Spleen (tissue), 11 donors: ENCODE data around the gene LSS. TPM values are rescaled to one million over a fixed set of nuclear protein-coding genes. Genes with fewer than 3 reads are reported as not detected.

ENCODE experiments used
- DNase-seq: peaks from one replicate; pipeline ENCODE4 v3.0.0-alpha.2; 2020
- H3K27ac ChIP-seq, 8 donors: fragments of 200-600 bp; sonication (generic) in 7 of 8; 1 replicate in 4 of 8; 2 replicates in 4 of 8; pipeline versions ENCODE4 v1.5.0 to v1.8.0; 2016 to 2021; ENCODE audit warnings: inconsistent platforms in 4 of 8, mild to moderate bottlenecking in 4 of 8, moderate library complexity in 1 of 8
- H3K27me3 ChIP-seq, 7 donors: fragments of 200-600 bp; sonication (generic) in 6 of 7; replicated peaks in 1 of 7; 1 replicate in 4 of 7; 2 replicates in 3 of 7; pipeline versions ENCODE4 v1.5.0 to v1.8.0; 2016 to 2021; ENCODE audit warnings: inconsistent platforms in 3 of 7, mild to moderate bottlenecking in 1 of 7
- H3K36me3 ChIP-seq, 6 donors: fragments of 200-600 bp; sonication (generic) in 5 of 6; 1 replicate in 4 of 6; 2 replicates in 2 of 6; pipeline versions ENCODE4 v1.5.0 to v1.8.0; 2016 to 2021; ENCODE audit warnings: inconsistent platforms in 2 of 6
- H3K4me1 ChIP-seq, 6 donors: fragments of 200-600 bp; sonication (generic) in 5 of 6; 1 replicate in 3 of 6; 2 replicates in 3 of 6; pipeline versions ENCODE4 v1.5.0 to v1.8.0; 2016 to 2021; ENCODE audit warnings: inconsistent platforms in 3 of 6
- H3K4me3 ChIP-seq, 8 donors: fragments of 200-600 bp; sonication (generic) in 7 of 8; 1 replicate in 4 of 8; 2 replicates in 4 of 8; pipeline versions ENCODE4 v1.5.0 to v1.8.0; 2016 to 2021; ENCODE audit warnings: inconsistent platforms in 4 of 8, mild to moderate bottlenecking in 4 of 8, moderate library complexity in 2 of 8
- H3K9me3 ChIP-seq, 8 donors: fragments of 200-600 bp; sonication (generic) in 7 of 8; 1 replicate in 4 of 8; 2 replicates in 4 of 8; pipeline versions ENCODE4 v1.5.0 to v1.8.0; 2016 to 2021; ENCODE audit warnings: inconsistent platforms in 4 of 8
- POLR2A ChIP-seq, 3 donors: fragments of 450-650 bp; IDR thresholded peaks; one replicate each; pipeline ENCODE4 v1.5.1; 2017; ENCODE audit warnings: antibody characterized with exemption in 3 of 3, mild to moderate bottlenecking in 1 of 3
- POLR2AphosphoS5 ChIP-seq, 3 donors: sonication (generic); formaldehyde crosslinking; IDR thresholded peaks; one replicate each; pipeline ENCODE4 v1.5.1; 2017; ENCODE audit warnings: antibody characterized with exemption in 3 of 3
- WGBS, 5 donors: extraction: QIAGEN DNeasy Blood & Tissue Kit in 3 of 5; methylation state at CpG; one replicate each; pipeline versions ENCODE4 v1.1.5 to v1.1.7; 2013 to 2018; 5-methylcytosine and 5-hydroxymethylcytosine counted together
- intact Hi-C: fragments of 100-400 bp; cut with DNase I; formaldehyde crosslinking; loops from one replicate; pipeline ENCODE4 v1.15.0; 2023; ENCODE audit warnings: low total_unique reads
- polyA plus RNA-seq, 3 donors: library from polyadenylated mRNA; stranded (reverse); fragments of 200-250 nt; gene quantifications; one replicate each; pipeline ENCODE4 v1.2.1, GENCODE V29; 2013
- total RNA-seq, 7 donors: library from RNA; depleted of rRNA in 3 of 7; stranded (reverse); fragments of >200 nt in 3 of 7; fragmentation: NEBNext Ultra II Directional in 4 of 7; extraction: Animal tissue kit (Norgen Biotek cat#: 25700) in 4 of 7; gene quantifications; one replicate each; pipeline versions ENCODE4 v1.1.0 to v1.2.1, GENCODE V29; 2016 to 2021
- TF ChIP-seq, protein P1 (sequence below), 11 experiments: fragments of 200-600 bp in 7 of 11; fragments of 450-650 bp in 4 of 11; sonication (generic) in 4 of 11; IDR thresholded peaks in 8 of 11; conservative IDR thresholded peaks in 3 of 11; 1 replicate in 7 of 11; 2 replicates in 4 of 11; pipeline versions ENCODE4 v1.4.0 to v1.8.0; 2016 to 2021; ENCODE audit warnings: antibody characterized with exemption in 11 of 11, inconsistent platforms in 4 of 11, mild to moderate bottlenecking in 1 of 11
- donor health status: healthy with polysubstance abuse.
- donor health status: DM: no; HTN: no; CAD: no; lungs with moderate emphysema.
- donor health status: DM: no; HTN: no; CAD: no.
- donor health status: Bipolar disorder and iron deficiency.
- donor health status: healthy.
- donor health status: DM: no; HTN: no; CAD: no.
- donor health status: DM: yes; HTN: yes; CAD: no.

LSS gene
- total and polyA plus RNA-seq, 10 donors, result 6.3 to 31.2 (median 24.5) TPM

- no peak overlapping the region for H3K27ac ChIP-seq
- WGBS, 5 donors, result 91 to 96% (median 95%) methylated on average over 13 of the region's 13 CpGs
- no peaks in the 10 kb centered on the region for H3K9me3 ChIP-seq
Observed at GRCh38 chr21:46220275-46220810, 8.2 kb downstream of the LSS start.

DNA sequence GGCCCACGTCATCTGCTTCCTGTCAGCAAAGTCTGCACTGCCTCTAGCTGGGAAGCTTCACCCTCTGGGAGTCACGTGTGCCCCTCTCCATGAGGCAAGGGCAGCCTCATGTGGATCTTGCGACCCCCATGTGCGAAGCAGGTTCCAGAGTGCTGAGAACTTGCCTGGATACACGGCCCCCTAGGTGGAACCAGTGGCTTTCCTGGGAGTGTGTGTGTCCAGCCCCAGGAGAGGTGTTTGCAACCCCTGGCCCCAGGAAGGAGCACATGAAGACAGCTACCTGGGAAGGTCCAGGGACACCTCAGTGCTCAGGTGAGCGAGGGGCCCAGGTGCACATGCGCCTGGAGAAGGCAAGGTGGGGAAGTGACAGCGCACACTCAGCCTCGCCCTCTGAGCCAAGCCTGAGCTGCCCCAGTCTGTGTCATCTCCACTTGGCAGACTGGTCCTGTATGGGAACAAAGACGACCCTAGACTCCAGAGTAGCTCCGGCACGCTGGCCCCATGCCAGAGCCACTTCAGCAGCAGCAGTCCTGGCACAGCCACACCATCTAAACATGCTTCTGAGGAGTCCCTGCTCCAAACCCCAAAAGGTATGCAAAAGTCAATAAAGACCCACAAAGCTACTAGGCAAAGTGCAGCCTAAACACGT lies 8.9 kb downstream of the LSS start:
- Histone ChIP-seq H3K4me1 (no peaks in the 10 kb centered on the region), H3K9me3 (no peaks in the 10 kb centered on the region), H3K4me3 (no peak overlapping the region), H3K27me3 (no peaks in the 10 kb centered on the region), H3K27ac (no peak overlapping the region), H3K36me3 (peaks cover 0 to 87% (median 37%) of the 10 kb centered on the region in 6 donors)
- TF ChIP-seq POLR2AphosphoS5 (IDR thresholded peaks at IDR 0.05) (no peak), POLR2A (IDR thresholded peaks at IDR 0.05) (no peak)
- TF ChIP-seq, protein P1, sequence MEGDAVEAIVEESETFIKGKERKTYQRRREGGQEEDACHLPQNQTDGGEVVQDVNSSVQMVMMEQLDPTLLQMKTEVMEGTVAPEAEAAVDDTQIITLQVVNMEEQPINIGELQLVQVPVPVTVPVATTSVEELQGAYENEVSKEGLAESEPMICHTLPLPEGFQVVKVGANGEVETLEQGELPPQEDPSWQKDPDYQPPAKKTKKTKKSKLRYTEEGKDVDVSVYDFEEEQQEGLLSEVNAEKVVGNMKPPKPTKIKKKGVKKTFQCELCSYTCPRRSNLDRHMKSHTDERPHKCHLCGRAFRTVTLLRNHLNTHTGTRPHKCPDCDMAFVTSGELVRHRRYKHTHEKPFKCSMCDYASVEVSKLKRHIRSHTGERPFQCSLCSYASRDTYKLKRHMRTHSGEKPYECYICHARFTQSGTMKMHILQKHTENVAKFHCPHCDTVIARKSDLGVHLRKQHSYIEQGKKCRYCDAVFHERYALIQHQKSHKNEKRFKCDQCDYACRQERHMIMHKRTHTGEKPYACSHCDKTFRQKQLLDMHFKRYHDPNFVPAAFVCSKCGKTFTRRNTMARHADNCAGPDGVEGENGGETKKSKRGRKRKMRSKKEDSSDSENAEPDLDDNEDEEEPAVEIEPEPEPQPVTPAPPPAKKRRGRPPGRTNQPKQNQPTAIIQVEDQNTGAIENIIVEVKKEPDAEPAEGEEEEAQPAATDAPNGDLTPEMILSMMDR (IDR thresholded peaks at IDR 0.05 in 8 of 11, conservative IDR thresholded peaks at IDR 0.05 in 3 of 11), result no peak
- intact Hi-C loops, result no loop called here
- 73 to 88% (median 83%) methylated on average over 8 to 13 of the region's 13 CpGs for WGBS, 5 donors
- DNase-seq, result peak; percentile 58

More at GRCh38 chr21:46220275-46220810, 8.2 kb downstream of the LSS start:
- Histone ChIP-seq H3K4me3 (no peak overlapping the region), H3K36me3 (peaks cover 0 to 81% (median 35%) of the 10 kb centered on the region in 6 donors), H3K4me1 (no peaks in the 10 kb centered on the region), H3K27me3 (no peaks in the 10 kb centered on the region)
- DNase-seq, result peak; percentile 49
- intact Hi-C loops, result no loop called here
- TF ChIP-seq POLR2AphosphoS5 (IDR thresholded peaks at IDR 0.05) (no peak), POLR2A (IDR thresholded peaks at IDR 0.05) (no peak)
- TF ChIP-seq, protein P1 (IDR thresholded peaks at IDR 0.05 in 8 of 11, conservative IDR thresholded peaks at IDR 0.05 in 3 of 11), result no peak

GRCh38 chr21:46218906-46219590 lies 9.5 kb downstream of the LSS start:
- intact Hi-C loops, result no loop called here
- TF ChIP-seq POLR2A (IDR thresholded peaks at IDR 0.05) (no peak), POLR2AphosphoS5 (IDR thresholded peaks at IDR 0.05) (no peak)
- TF ChIP-seq, protein P1 (IDR thresholded peaks at IDR 0.05 in 8 of 11, conservative IDR thresholded peaks at IDR 0.05 in 3 of 11), result no peak
- no peak overlapping the region for H3K4me3 ChIP-seq
- no peaks in the 10 kb centered on the region for H3K27me3 ChIP-seq
- 86 to 95% (median 91%) methylated on average over 15 to 16 of the region's 16 CpGs for WGBS, 5 donors
- H3K36me3 ChIP-seq, result peaks cover 0 to 94% (median 37%) of the 10 kb centered on the region in 6 donors
- no peaks in the 10 kb centered on the region for H3K9me3 ChIP-seq
- peak; percentile 46 for DNase-seq
- H3K4me1 ChIP-seq, result no peaks in the 10 kb centered on the region
- H3K27ac ChIP-seq, result no peak overlapping the region
